ENCODE data around the gene TRPC5OS. TPM values are rescaled to one million over a fixed set of nuclear protein-coding genes. Genes with fewer than 3 reads are reported as not detected.
A peak's percentile ranks its signal among the peaks of the same experiment; 100 is the strongest.

TRPC5OS gene
- total RNA-seq: under 1 TPM in 1 of 2 donors, not detected in 1; 0.26 TPM

DNA sequence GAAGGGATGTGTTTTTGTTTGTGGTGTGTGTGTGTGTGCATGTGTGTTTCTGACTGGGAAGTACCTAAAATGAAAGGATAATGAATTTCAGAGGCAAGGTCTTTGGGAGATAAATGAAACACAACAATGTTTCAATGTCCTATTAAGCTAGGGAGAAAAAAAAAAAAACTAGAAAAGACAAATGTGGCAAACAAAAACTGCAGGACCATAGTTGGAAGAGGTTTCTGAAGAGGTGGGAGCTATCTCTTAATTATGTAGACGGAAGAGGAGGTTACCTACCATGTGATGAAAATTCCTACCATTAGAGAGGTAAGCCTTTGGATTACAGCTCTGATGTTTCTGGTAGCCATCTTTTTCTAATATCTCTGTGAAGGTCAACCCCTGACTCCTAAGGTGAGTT is at the start of gene TRPC5OS:
Gene TRPC5OS, plus strand, starts transcription at position 301 of the 400 bp plus-strand sequence. CDS start 25,669 bp downstream, outside the sequence.
- 79 to 88% methylated on average over 1 of the region's 1 CpG for WGBS, 2 donors

DNA sequence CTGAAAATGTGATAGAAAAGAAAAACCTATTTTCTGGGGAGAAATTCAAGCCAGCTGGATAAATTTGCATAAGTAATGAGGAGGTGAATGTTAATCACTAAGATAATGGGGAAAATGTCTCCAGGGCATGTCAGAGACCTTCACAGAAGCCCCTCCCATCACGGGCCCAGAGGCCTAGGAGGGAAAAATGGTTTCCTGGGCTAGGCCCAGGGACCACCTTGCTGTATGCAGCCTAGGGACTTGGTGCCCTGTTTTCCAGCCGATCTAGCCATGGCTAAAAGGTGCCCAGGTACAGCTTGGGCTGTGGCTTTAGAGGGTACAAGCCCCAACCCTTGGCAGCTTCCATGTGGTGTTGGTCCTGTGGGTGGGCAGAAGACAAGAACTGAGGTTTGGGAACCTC is 46.6 kb upstream of the TRPC5OS start:
- Histone ChIP-seq H3K27me3 (no peaks in the 10 kb centered on the region), H3K4me3 (no peak overlapping the region), H3K27ac (no peak overlapping the region), H3K9me3 (no peaks in the 10 kb centered on the region), H3K4me1 (no peaks in the 10 kb centered on the region), H3K36me3 (replicated peaks in 1 of 2; ENCODE audit: insufficient read depth in 1 of 2, low read depth in 2 of 2) (no peaks in the 10 kb centered on the region)
- DNase-seq: no peak
- TF ChIP-seq, protein P1, sequence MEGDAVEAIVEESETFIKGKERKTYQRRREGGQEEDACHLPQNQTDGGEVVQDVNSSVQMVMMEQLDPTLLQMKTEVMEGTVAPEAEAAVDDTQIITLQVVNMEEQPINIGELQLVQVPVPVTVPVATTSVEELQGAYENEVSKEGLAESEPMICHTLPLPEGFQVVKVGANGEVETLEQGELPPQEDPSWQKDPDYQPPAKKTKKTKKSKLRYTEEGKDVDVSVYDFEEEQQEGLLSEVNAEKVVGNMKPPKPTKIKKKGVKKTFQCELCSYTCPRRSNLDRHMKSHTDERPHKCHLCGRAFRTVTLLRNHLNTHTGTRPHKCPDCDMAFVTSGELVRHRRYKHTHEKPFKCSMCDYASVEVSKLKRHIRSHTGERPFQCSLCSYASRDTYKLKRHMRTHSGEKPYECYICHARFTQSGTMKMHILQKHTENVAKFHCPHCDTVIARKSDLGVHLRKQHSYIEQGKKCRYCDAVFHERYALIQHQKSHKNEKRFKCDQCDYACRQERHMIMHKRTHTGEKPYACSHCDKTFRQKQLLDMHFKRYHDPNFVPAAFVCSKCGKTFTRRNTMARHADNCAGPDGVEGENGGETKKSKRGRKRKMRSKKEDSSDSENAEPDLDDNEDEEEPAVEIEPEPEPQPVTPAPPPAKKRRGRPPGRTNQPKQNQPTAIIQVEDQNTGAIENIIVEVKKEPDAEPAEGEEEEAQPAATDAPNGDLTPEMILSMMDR (IDR thresholded peaks at IDR 0.05): no peak
- no peak for TF ChIP-seq POLR2A (IDR thresholded peaks at IDR 0.05)
- 88 to 92% methylated on average over 2 of the region's 2 CpGs for WGBS, 2 donors
- ATAC-seq: no peak
- intact Hi-C loops (cut with DNase I): no loop called here

More for the DNA sequence above, at the start of gene TRPC5OS:
- Histone ChIP-seq H3K9me3 (no peaks in the 10 kb centered on the region), H3K4me1 (no peaks in the 10 kb centered on the region), H3K27ac (no peak within 1 kb of the TSS), H3K4me3 (no peak within 1 kb of the TSS), H3K27me3 (no peaks in the 10 kb centered on the region), H3K36me3 (replicated peaks in 1 of 2; ENCODE audit: insufficient read depth in 1 of 2, low read depth in 2 of 2) (no peaks in the 10 kb centered on the region)
- DNase-seq (no peak), ATAC-seq (no peak)
- intact Hi-C loops (cut with DNase I): no loop called here
- TF ChIP-seq, protein P1 (IDR thresholded peaks at IDR 0.05): no peak
- TF ChIP-seq POLR2A (IDR thresholded peaks at IDR 0.05): no peak

DNA sequence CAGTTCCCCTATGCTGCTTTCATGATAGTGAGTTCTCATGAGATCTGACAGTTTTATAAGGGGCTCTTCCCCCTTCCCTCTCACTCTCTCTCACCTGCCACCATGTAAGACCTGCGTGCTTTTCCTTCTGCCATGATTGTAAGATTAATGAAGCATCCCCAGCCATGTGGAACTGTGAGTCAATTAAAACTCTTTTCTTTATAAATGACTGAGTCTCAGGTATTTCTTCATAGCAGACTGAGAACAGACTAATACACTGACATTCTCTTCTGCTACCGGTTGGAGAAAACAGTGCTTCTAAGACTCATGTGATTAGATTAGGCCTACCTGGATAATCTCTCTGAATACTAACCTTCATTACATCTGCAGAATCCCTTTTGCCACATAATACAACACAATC is 45.4 kb upstream of the TRPC5OS start:
- Histone ChIP-seq H3K27ac (no peak overlapping the region), H3K9me3 (no peaks in the 10 kb centered on the region), H3K4me1 (no peaks in the 10 kb centered on the region), H3K27me3 (no peaks in the 10 kb centered on the region), H3K36me3 (replicated peaks in 1 of 2; ENCODE audit: insufficient read depth in 1 of 2, low read depth in 2 of 2) (no peaks in the 10 kb centered on the region), H3K4me3 (no peak overlapping the region)
- TF ChIP-seq, protein P1 (IDR thresholded peaks at IDR 0.05): no peak
- no peak for TF ChIP-seq POLR2A (IDR thresholded peaks at IDR 0.05)
- 62 to 100% methylated on average over 1 to 2 of the region's 2 CpGs for WGBS, 2 donors
- DNase-seq (no peak), ATAC-seq (no peak)
- intact Hi-C loops (cut with DNase I): no loop called here

DNA sequence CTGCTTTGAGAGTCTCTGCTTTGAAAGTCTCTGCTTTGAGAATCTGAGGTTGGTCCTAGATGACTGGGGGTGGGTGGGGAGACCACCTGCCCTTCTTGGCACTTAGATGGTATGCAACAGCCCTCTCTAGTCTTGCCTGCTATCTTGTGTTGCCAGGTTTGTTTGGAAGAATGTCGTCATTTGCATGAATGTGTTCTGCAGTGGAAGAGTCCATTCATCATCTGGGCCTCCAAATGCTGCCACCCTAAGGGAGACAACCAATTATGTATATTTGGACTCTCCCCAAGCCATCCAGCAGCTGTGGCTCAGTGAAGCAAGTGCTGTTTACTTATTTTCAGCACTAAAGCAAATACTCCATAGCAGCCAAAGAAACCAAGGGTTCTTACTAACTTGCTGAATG is 44.6 kb upstream of the TRPC5OS start:
- 20 to 80% methylated on average over 1 of the region's 1 CpG for WGBS, 2 donors
- Histone ChIP-seq H3K4me3 (no peak overlapping the region), H3K9me3 (no peaks in the 10 kb centered on the region), H3K27me3 (no peaks in the 10 kb centered on the region), H3K4me1 (no peaks in the 10 kb centered on the region), H3K27ac (no peak overlapping the region), H3K36me3 (replicated peaks in 1 of 2; ENCODE audit: insufficient read depth in 1 of 2, low read depth in 2 of 2) (no peaks in the 10 kb centered on the region)
- ATAC-seq: no peak
- intact Hi-C loops (cut with DNase I): no loop called here
- TF ChIP-seq POLR2A (IDR thresholded peaks at IDR 0.05): no peak
- TF ChIP-seq, protein P1 (IDR thresholded peaks at IDR 0.05): no peak
- DNase-seq: no peak

DNA sequence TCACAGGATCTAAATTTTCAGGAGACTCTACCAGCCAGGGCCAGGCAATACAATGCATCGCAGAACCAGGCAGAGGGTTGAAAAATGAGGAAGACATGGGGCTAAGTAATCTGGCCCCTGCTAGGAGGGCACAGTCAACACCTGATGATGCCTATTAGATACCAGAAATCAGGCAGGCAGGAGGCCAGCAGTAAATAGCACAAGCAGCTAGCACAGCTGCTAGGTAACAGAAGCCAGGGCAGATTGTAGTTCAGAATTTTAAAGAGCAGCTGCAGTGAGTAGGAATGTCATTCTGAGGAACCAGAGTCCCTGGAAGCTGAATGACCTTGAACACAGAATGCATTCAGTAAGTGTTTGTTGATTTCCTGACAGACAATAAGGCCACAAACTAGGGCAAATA is 38.8 kb upstream of the TRPC5OS start:
- Histone ChIP-seq H3K9me3 (no peaks in the 10 kb centered on the region), H3K36me3 (replicated peaks in 1 of 2; ENCODE audit: insufficient read depth in 1 of 2, low read depth in 2 of 2) (no peaks in the 10 kb centered on the region), H3K27me3 (no peaks in the 10 kb centered on the region), H3K4me3 (no peak overlapping the region), H3K4me1 (no peaks in the 10 kb centered on the region), H3K27ac (no peak overlapping the region)
- ATAC-seq (no peak), DNase-seq (peak in 1 of 4 donors; percentile 25)
- 29 to 64% methylated on average over 1 of the region's 1 CpG for WGBS, 2 donors
- intact Hi-C loops (cut with DNase I): no loop called here
- TF ChIP-seq POLR2A (IDR thresholded peaks at IDR 0.05): no peak
- TF ChIP-seq, protein P1 (IDR thresholded peaks at IDR 0.05): no peak

Data from body of pancreas (tissue), 4 donors.